Smooth muscle cell of the brain vasculature (primary cell): ENCODE measurements around the gene SLC9C2.
"Not testable (repeated sequence)": the region's sequence is repeated elsewhere in the genome, so short reads cannot be mapped to it uniquely, and the experiment has no call there.

Experiments
- DNase-seq: peaks from one replicate; pipeline ENCODE4 v3.0.0-alpha.2; 2012; ENCODE audit warnings: low read depth, low spot score

The SLC9C2 gene, protein sequence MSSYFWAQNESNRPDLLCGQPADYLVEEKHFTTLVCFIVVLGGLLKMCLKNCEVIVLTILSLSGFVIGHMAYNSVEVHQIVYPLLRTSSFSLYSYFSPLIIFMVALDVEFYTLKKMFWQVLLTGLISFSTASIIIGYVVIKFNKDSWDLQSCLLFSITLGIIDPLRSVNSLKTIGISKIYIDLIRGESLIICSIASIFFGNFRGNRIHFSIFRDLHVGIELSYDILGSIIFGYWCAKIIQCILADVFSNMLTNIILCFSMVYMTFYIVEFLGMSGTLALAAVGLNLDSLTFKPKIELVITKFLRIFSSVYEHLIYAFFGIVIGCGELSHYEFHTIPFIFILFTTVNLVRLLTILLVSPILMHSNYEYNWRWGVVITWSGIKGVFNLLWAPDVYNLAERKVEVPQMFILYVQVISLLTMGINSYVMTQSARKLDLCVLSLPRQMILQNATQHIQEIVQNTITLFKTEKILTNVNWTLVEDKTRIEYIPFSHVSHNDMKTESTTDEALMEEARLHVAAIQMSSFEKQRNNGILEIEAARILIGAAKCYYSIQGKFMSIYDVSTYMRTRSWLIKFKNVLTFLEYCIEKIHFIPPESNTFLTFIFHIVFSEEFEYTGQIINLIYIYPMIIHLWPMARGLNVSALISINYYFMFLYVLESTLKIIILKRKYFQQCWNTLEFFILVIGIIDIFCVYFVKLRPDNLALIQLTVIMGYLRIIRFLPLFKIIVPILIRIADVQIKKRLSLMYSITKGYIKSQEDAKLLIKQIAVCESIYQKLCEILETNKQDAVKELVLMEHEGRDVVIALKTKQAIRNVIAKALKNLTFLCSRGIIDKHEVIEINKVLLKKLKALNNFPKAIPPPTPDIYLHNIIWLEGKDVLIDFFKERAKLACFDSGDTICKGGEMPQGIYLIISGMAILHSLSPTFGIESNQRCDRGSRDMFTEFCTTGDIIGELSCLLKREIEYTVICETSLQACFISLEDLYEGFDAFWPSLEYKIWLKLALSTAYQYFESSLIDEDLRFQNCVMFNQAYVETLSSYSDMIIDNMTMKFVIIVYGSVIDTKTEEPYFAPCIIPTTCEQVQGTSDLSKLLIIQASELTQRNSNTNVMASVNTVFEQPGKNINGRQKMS

DNA sequence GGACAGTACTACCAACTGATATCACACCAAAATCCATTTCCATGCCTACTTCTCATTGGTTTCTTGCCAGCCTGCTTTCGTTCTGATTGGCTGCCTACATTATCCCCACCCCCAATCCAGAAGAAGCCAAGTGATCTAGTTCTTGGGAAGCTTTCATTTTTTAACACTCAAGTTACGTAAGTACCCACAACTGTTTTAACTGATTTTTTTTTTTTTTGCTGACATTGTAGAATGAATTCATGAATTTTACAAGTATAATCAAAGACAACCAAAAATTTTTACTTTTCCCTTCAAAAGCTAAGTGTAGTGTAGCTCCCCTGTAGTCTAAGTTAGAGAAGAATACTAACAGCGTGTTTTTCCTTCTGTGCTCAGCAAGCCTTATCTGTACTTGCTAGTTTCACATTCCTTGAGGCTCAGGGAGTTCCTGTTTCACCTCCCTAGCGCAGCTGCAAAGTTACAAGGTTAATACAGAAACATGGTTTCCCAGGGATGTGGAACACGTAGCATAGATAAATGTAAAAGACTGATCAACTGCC lies at the start of gene SLC9C2:
Gene SLC9C2 (minus strand): TSS at position 17 of the 536 bp plus-strand sequence. CDS start 1,296 bp downstream, outside the sequence.
- no peak for DNase-seq

DNA sequence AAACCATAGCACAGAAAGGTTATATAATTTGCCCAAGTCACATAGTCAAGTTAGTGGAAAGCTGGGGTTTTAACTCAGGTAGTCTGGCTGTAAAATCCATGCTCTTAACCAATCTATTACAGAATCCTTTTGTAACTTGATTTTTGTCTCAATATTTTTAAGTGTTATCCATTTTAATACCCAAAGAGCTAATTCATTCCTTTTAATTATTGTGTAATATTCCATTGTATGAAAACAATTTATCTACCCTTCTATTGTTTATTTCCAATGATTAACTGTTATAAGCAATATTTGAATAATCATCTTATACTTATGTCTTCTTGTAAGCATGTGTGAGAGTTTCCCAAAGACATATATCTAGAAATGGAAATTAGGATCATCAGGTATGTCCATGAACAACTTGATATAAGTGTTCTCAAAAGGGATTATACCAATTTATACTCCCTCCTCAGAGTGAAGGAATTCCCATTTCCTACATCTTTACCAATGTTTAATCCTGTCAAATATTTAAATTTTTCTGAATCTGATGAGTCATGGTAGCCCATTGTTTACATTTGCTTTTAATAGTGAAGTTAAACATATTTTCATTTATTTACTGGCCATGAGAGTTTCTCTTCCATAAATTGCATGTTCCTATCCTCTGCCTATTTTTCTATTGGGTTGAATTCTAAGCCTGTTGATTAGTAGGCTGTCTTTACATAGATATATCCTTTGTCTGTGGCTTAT lies 46.2 kb upstream of the SLC9C2 start:
- no peak for DNase-seq

DNA sequence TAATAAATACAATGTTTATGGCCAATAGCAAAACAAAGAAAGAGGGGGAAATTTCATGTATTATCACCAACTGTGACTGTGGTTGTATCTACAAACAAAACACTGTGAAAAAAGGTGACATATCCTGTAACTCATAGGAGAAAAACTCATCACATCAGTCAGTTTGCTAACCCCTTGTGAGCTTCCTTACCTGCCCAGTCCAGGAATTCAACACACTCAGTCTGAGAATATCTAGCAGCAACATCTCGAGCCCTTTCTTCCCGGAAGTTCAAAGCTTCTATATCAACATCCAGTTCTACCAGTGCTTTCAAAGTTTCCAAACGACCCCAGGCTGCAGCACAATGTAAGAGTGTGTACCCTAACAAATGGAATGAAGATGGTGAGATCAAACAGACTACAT lies 43.8 kb upstream of the SLC9C2 start:
- no peak for DNase-seq

DNA sequence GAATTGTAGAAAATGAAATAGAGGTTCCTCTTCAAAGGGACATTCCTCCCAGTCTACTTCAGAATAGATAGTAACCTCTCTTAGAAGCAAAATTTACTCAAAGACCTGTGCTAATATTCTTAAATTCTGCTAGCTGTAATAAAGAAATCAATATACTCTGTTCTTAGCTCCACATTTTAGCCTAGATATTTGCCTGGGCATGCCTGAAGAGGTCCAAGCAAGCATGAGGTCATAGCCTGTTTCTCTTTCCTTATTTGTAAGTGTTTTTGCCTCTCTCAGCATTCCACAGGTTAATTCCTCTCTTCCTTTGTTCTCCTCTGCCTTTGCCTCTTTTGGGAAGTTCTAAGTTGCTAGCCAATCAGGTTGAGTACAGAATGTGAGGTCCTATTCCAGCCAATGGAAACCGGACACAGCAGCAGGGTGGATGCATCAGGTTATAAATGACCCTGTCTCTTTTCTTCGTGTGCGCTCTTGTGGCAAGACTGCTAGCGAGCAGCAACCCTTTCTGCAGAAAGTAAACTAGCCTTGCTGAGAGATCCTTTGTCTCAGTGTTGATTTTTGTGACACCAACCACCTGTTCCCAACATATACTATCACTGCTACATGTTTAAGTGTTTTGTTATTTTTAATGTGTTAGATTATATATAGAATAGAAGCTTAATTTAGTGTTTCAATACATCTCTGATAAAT lies 39.7 kb upstream of the SLC9C2 start:
- DNase-seq, result not testable (repeated sequence)

DNA sequence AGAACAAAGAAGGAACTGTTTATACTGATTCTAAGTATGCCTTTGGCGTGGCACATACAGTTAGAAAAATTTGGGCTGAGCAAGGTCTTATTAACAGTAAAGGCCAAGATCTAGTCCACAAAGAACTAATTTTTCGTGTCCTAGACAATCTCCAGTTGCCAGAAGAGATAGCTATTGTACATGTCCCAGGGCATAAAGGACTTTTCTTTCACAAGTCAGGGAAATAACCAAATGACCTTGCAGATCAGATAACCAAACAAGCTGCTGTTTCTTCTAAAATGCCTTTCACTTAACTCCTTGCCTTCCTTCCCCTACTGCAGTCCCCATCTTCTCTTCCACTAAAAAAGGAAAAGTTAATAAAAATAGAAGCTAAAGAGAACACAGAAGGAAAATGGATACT lies 36.2 kb upstream of the SLC9C2 start:
- no peak for DNase-seq

DNA sequence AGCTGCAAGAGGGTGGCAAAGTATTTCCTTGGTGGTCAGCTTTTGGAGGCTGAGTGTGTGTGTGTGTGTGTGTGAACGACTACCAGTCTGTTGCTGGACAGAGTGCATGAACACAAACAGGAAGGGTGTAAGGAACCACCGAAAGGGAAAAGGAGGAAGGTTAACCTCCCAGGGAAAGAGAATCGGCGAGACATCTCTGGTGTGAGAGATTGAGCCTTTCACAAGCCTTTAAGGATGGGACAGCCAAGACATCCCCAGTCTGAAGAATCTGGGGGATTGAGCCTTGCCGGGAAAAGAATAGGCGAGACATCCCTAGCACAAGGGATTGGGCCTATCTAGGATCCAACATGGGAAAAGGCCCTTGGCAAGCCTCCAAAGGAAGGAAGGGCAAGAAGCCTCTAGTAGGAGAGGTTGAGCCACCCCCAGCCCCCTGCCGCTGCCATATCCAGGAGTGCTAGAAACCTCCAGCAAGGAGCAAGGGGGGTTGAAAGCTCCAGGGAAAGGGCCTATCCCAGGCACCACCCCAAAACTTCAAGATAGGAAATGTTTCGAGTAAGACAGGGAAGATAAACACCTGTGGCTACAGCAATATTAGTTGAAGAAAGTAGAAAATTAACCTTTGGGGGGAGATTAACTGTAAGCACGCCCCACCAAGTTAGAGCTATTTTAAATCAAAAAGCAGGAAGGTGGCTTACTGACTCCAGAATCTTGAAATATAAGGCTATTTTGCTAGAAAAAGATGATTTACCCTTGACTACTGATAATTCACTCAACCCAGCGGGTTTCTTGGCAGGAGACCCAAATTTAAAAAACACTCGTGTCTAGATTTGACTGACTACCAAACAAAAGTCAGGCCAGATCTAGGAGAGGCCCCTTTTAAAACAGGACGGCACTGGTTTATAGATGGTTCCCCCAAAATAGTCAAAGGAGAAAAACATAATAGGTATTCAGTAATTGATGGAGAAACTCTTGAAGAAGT lies 35.5 kb upstream of the SLC9C2 start:
- no peak for DNase-seq

DNA sequence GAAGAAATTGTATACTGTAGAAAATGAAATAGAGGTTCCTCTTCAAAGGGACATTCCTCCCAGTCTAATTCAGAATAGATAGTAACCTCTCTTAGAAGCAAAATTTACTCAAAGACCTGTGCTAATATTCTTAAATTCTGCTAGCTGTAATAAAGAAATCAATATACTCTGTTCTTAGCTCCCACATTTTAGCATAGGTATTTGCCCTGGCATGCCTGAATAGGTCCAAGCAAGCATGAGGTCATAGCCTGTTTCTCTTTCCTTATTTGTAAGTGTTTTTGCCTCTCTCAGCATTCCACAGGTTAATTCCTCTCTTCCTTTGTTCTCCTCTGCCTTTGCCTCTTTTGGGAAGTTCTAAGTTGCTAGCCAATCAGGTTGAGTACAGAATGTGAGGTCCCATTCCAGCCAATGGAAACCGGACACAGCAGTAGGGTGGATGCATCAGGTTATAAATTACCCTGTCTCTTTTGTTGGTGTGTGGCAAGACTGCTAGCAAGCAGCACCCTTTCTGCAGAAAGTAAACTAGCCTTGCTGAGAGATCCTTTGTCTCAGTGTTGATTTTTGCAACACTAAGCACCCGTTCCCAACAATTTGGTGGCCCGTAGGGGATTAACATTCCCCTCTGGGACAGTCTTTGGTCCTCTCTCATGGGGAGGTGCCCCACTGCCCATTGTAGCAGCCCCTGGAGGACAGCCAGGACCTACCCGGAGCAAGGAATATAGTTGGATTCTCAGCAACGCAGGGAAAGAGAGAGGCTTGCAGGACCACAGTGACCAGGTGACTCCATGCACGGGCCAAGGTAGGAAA lies 34.6 kb upstream of the SLC9C2 start:
- DNase-seq, result not testable (repeated sequence)

DNA sequence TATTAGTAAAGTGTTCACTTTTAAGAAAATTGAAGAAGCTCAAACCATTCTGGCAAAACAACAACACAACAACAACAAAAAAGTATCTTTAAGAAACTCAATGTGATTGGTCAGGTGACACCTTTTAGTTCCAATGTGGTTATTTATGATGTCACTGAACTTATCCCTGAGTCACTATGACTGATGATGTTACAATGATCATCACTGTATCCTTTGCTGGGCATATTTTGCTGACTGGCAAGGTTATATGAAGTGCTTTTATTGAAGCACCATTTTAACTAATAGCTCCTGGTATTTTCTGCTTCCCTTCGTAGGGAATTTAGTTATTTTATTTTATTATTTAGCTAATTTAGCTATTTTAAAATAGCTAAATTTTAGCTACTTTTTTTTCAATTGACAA lies 32.2 kb upstream of the SLC9C2 start, which contains the start of gene TEX50:
Gene TEX50 (plus strand): TSS at position 223 of the 400 bp plus-strand sequence. CDS start 184 bp downstream, outside the sequence.
- DNase-seq, result no peak

DNA sequence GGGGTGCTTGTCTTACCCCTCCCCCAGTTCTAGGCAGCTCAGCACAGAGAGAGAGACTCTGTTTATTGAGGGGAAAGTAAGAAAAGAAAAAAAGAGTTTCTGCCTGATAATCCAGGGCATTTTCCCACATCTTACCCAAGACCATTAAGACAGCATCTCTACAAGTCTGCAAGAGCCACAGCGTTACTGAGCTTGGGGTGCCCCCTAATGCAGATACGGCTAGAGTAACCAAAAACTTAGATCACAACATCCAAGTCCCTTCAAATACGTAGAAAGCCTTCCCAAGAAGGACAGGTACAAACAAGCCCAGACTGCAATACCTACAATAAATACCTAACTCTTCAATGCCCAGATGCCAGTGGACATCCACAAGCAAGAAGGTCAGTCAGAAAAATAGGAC lies 26.0 kb upstream of the SLC9C2 start:
- DNase-seq, result no peak

DNA sequence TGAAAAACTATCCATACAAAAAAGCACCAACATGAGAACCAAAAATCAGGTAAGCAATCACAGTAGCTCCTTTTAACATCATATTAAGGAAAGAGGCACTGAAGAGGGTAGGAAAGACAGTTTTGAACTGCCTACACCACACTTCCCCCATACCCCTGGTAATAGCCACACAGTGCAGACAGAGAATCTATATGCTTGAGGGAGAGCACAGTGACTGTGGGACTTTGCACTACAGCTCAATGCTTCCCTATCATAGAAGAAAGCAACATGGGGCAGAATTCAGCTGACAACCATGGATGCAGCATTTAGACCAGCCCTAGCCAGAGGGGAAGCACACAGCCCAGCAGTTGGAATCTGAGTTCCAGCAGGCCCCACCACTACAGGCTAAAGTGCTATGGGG lies 24.4 kb upstream of the SLC9C2 start:
- no peak for DNase-seq

DNA sequence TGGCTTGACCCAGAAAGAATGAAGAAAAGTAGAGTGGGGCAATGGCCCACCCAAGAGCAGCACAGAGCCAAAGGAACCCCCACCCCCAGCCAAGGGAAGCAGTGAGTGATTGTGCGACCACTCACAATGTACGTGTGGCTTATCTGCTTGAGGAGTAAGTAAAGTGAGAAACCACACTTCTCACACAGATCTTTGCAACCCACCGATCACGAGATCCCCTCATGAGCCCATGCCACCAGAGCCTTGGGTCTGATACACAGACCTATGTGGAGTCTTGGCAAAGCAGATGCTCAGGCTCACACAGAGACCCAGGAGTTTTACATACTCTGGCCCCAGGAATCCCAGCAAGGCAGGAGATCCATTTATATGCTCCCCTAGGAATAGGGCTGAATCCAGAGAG lies 14.0 kb upstream of the SLC9C2 start:
- no peak for DNase-seq

DNA sequence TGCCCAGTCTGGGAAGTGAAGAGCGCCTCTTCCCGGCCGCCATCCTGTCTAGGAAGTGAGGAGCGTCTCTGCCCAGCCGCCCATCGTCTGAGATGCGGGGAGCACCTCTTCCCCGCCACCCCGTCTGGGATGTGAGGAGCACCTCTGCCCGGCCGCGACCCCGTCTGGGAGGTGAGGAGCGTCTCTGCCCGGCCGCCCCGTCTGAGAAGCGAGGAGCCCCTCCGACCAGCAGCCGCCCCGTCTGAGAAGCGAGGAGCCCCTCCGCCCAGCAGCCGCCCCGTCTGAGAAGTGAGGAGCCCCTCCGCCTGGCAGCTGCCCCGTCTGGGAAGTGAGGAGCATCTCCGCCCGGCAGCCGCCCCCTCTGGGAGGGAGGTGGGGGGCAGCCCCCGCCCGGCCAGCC lies 10.2 kb upstream of the SLC9C2 start:
- DNase-seq, result not testable (repeated sequence)

DNA sequence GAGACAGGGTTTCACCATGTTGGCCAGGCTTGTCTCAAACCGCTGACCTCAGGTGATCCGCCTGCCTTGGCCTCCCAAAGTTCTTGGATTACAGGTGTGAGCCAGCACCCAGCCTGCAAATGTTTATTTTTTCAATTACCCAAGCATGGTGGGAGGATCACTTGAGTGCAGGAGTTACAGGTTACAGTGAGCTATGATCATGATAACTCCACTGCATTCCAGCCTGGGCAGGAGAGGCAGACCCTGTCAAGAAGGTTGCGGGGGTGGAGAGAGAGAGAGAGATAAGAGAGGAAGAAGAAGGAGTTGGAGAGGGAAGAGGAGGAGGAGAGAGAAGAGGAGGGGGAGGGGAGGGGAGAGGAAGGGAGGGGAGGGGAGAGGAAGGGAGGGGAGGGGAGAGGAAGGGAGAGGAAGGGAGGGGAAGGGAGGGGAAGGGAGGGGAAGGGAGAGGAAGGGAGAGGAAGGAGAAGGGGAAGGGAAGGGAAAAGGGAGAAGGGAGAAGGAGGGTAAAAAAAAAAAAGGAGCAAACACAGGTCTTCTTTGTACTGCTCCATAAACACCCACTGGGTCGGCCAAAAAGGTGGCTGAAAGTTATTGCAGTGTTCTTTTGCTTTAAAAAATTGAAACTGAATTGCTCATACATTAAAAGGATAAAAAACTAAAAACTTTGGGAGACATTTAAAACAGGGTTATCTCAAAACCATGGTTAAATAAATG lies 5.8 kb upstream of the SLC9C2 start:
- no peak for DNase-seq

DNA sequence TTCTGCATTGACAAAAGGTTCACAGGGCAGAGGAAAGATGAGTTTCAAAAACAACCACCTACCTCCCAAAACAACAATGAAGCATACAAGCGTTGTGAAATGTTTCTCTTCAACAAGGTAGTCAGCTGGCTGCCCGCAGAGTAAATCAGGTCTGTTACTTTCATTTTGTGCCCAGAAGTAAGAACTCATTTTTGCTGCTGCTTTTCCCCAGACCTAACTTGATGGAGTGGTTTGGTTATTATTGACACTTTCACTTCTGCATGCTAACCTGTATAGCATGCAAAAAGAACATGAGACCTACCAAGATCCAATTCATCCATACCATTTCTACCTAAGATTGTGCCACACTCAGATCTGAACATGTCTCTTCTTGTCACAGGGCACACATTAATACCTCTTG lies 1.3 kb downstream of the SLC9C2 start:
- DNase-seq, result no peak

DNA sequence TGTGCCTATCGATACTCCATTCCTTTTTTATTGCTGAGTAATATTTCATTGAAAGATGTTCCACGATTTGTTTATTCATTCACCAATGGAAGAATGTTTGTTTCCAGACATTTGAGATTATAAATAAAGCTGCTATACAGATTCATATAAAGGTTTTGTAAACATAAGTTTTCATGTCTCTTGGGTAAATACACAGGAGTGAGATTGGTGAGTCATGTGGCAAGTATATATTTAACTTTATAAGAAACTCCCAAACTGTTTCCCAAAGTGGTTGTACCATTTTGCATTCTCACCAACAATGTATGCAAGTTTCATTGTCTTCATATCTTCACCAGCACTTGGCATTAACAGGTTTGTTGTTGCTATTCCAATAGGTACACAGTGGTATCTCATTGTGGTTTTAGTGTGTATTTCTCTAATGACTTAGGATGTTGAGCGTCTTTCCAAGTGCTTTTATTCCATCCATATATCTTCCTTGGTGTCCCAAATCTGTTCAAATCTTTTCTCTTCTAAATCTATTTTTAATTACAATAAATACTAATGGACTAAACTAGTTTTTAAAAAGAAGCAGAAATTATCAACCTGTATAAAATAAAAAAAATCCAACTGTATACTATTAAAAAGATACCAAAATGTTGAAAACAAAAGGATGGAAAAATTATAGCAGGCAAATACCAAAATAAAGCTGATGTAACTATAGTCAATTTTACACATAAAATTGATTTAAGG lies 6.6 kb downstream of the SLC9C2 start:
- DNase-seq, result no peak

DNA sequence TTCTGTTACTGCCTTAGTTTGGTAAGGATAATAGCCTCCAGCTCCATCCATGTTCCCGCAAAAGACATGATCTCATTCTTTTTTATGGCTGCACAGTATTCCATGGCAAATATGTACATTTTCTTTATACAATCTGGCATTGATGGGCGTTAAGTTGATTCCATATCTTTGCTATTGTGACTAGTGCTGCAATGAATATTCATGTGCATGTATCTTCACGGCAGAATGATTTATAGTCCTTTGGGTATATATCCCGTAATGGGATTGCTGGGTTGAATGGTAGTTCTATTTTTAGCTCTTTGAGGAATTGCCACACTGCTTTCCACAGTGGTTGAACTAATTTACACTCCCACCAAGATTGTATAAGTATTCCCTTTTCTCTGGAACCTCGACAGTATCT lies 11.7 kb downstream of the SLC9C2 start:
- DNase-seq, result not testable (repeated sequence)

DNA sequence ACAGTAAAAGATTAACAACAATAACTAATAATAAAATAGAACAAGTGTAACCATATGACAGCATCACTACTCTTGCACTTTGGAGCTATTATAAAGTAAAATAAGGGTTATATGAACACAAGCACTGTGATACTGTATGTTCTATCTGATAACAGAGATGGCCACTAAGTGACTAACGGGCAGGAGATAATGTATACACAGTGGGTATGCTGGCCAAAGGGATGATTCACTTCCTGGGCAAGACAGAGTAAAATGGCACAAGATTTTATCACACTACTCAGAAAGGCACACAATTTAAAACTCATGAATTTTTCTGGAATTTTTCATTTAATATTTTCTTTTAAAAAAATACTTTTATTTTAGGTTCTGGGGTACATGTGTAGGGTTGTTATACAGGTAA lies 12.3 kb downstream of the SLC9C2 start:
- DNase-seq, result no peak
